ENCODE results near the gene OR10A3. TPM values are rescaled to one million over a fixed set of nuclear protein-coding genes. Genes with fewer than 3 reads are reported as not detected.

The OR10A3 gene
- total RNA-seq, 1 donor = under 0.01 TPM

- Histone ChIP-seq H3K79me2 (ENCODE audit: insufficient read depth, low read length) (no peaks in the 10 kb centered on the region), H3K27ac (ENCODE audit: low read depth, low read length) (peak overlapping the region; percentile 83), H3K36me3 (ENCODE audit: insufficient read depth, low read length) (no peaks in the 10 kb centered on the region), H3K27me3 (ENCODE audit: insufficient read depth, low read length) (no peaks in the 10 kb centered on the region), H3K4me3 (ENCODE audit: insufficient read depth, low read length) (no peak overlapping the region), H3K4me1 (ENCODE audit: insufficient read depth, low read length) (peaks cover 52% of the 10 kb centered on the region), H4K20me1 (ENCODE audit: insufficient read depth, low read length) (no peaks in the 10 kb centered on the region), H3K4me2 (ENCODE audit: insufficient read depth, low read length) (peak overlapping the region; percentile 17), H2AFZ (ENCODE audit: low read length) (no peak overlapping the region), H3K9me3 (ENCODE audit: low read depth, low read length) (no peaks in the 10 kb centered on the region)
- TF ChIP-seq CTCF (IDR thresholded peaks at IDR 0.05; ENCODE audit: extremely low read depth, low read depth, low read length) = no peak
- DNase-seq (ENCODE audit: insufficient read length, low spot score, missing footprints) = no peak
Measured at GRCh38 chr11:7973011-7973410, 31.5 kb upstream of the OR10A3 start.

- H3K4me1 ChIP-seq (ENCODE audit: insufficient read depth, low read length) = peaks cover 52% of the 10 kb centered on the region
- no peaks in the 10 kb centered on the region for H3K36me3 ChIP-seq (ENCODE audit: insufficient read depth, low read length)
- no peak overlapping the region for H2AFZ ChIP-seq (ENCODE audit: low read length)
- no peaks in the 10 kb centered on the region for H3K79me2 ChIP-seq (ENCODE audit: insufficient read depth, low read length)
- no peak overlapping the region for H3K4me3 ChIP-seq (ENCODE audit: insufficient read depth, low read length)
- DNase-seq (ENCODE audit: insufficient read length, low spot score, missing footprints) = peak; percentile 26
- no peak for TF ChIP-seq CTCF (IDR thresholded peaks at IDR 0.05; ENCODE audit: extremely low read depth, low read depth, low read length)
- H3K4me2 ChIP-seq (ENCODE audit: insufficient read depth, low read length) = no peak overlapping the region
- no peaks in the 10 kb centered on the region for H4K20me1 ChIP-seq (ENCODE audit: insufficient read depth, low read length)
- no peaks in the 10 kb centered on the region for H3K9me3 ChIP-seq (ENCODE audit: low read depth, low read length)
- peak overlapping the region; percentile 83 for H3K27ac ChIP-seq (ENCODE audit: low read depth, low read length)
- H3K27me3 ChIP-seq (ENCODE audit: insufficient read depth, low read length) = no peaks in the 10 kb centered on the region
Measured at GRCh38 chr11:7971846-7972245, 30.3 kb upstream of the OR10A3 start.

- H3K36me3 ChIP-seq (ENCODE audit: insufficient read depth, low read length) = no peaks in the 10 kb centered on the region
- H3K79me2 ChIP-seq (ENCODE audit: insufficient read depth, low read length) = no peaks in the 10 kb centered on the region
- no peak overlapping the region for H3K4me3 ChIP-seq (ENCODE audit: insufficient read depth, low read length)
- TF ChIP-seq CTCF (IDR thresholded peaks at IDR 0.05; ENCODE audit: extremely low read depth, low read depth, low read length) = no peak
- no peak for DNase-seq (ENCODE audit: insufficient read length, low spot score, missing footprints)
- no peak overlapping the region for H2AFZ ChIP-seq (ENCODE audit: low read length)
- H3K4me1 ChIP-seq (ENCODE audit: insufficient read depth, low read length) = peaks cover 65% of the 10 kb centered on the region
- H3K27ac ChIP-seq (ENCODE audit: low read depth, low read length) = peak overlapping the region; percentile 97
- H3K9me3 ChIP-seq (ENCODE audit: low read depth, low read length) = no peaks in the 10 kb centered on the region
- no peaks in the 10 kb centered on the region for H3K27me3 ChIP-seq (ENCODE audit: insufficient read depth, low read length)
- no peak overlapping the region for H3K4me2 ChIP-seq (ENCODE audit: insufficient read depth, low read length)
- no peaks in the 10 kb centered on the region for H4K20me1 ChIP-seq (ENCODE audit: insufficient read depth, low read length)
Measured at GRCh38 chr11:7969756-7970646, 28.5 kb upstream of the OR10A3 start.

GRCh38 chr11:7968686-7969085 lies 27.2 kb upstream of the OR10A3 start:
- H4K20me1 ChIP-seq (ENCODE audit: insufficient read depth, low read length) = no peaks in the 10 kb centered on the region
- no peaks in the 10 kb centered on the region for H3K27me3 ChIP-seq (ENCODE audit: insufficient read depth, low read length)
- DNase-seq (ENCODE audit: insufficient read length, low spot score, missing footprints) = no peak
- H3K4me1 ChIP-seq (ENCODE audit: insufficient read depth, low read length) = peaks cover 75% of the 10 kb centered on the region
- no peaks in the 10 kb centered on the region for H3K79me2 ChIP-seq (ENCODE audit: insufficient read depth, low read length)
- peak overlapping the region; percentile 97 for H3K27ac ChIP-seq (ENCODE audit: low read depth, low read length)
- no peak for TF ChIP-seq CTCF (IDR thresholded peaks at IDR 0.05; ENCODE audit: extremely low read depth, low read depth, low read length)
- H3K9me3 ChIP-seq (ENCODE audit: low read depth, low read length) = no peaks in the 10 kb centered on the region
- peak overlapping the region; percentile 8 for H3K4me2 ChIP-seq (ENCODE audit: insufficient read depth, low read length)
- no peak overlapping the region for H2AFZ ChIP-seq (ENCODE audit: low read length)
- no peak overlapping the region for H3K4me3 ChIP-seq (ENCODE audit: insufficient read depth, low read length)
- H3K36me3 ChIP-seq (ENCODE audit: insufficient read depth, low read length) = no peaks in the 10 kb centered on the region

All from osteoblast (primary cell).